Osteocyte (in vitro differentiated cells): ENCODE data around the gene KLK1. TPM values are rescaled to one million over a fixed set of nuclear protein-coding genes. Genes with fewer than 3 reads are reported as not detected.

ENCODE experiments used
- DNase-seq: peaks from one replicate; pipeline ENCODE4 v3.0.0; 2021; ENCODE audit warnings: mixed read lengths; ENCODE audit not compliant: unreplicated experiment; ENCODE audit errors: extremely low spot score
- H3K27ac Mint-ChIP-seq: one replicate; pipeline ENCODE4 v1.8.0; 2021; ENCODE audit warnings: mild to moderate bottlenecking, mixed read lengths; ENCODE audit not compliant: unreplicated experiment
- H3K27me3 Mint-ChIP-seq: one replicate; pipeline ENCODE4 v1.8.0; 2021; ENCODE audit warnings: mixed read lengths; ENCODE audit not compliant: unreplicated experiment
- H3K36me3 Mint-ChIP-seq: one replicate; pipeline ENCODE4 v1.8.0; 2021; ENCODE audit warnings: mixed read lengths; ENCODE audit not compliant: unreplicated experiment
- H3K4me1 Mint-ChIP-seq: one replicate; pipeline ENCODE4 v1.8.0; 2021; ENCODE audit warnings: mixed read lengths; ENCODE audit not compliant: unreplicated experiment
- H3K4me3 Mint-ChIP-seq: one replicate; pipeline ENCODE4 v1.8.0; 2021; ENCODE audit warnings: mild to moderate bottlenecking, moderate library complexity, mixed read lengths; ENCODE audit not compliant: unreplicated experiment
- H3K9me3 Mint-ChIP-seq: one replicate; pipeline ENCODE4 v1.8.0; 2021; ENCODE audit warnings: mixed read lengths; ENCODE audit not compliant: unreplicated experiment
- total RNA-seq: library from RNA; stranded (reverse); gene quantifications from 2 replicates; pipeline ENCODE4 v1.2.1, GENCODE V29; 2021
- TF ChIP-seq, protein P1 (sequence below): fragments of 200-600 bp; sonication (generic); IDR thresholded peaks from 2 replicates; pipeline ENCODE4 v1.5.0; 2021; ENCODE audit warnings: antibody characterized with exemption, mild to moderate bottlenecking, moderate library complexity

KLK1 gene
- total RNA-seq, 1 donor from 2014 or later = not detected

DNA sequence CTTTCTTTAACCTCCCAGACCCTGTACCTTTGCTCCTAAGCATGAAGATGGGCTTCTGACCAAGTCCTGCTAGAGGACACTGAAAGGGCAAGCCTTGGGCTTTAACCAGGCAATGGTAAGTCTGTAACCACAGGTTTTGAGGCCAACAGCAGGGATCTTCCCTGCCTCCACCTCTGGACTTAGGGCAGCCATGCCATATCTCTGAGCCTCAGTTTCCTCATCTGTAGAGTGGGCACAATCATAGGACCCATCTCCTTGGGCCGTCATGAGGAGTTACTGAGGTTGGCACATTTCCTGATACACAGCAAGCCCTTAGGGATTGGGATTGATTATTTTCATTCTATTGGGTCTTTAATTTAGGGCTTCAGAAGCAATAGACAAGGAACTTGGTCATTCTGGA is 14.7 kb downstream of the KLK1 start:
- no peak for DNase-seq
- Mint-ChIP-seq H3K27me3 (peaks cover 4% of the 10 kb centered on the region), H3K27ac (no peak overlapping the region), H3K9me3 (no peaks in the 10 kb centered on the region), H3K36me3 (no peaks in the 10 kb centered on the region), H3K4me3 (no peak overlapping the region), H3K4me1 (peaks cover 14% of the 10 kb centered on the region)
- TF ChIP-seq, protein P1, sequence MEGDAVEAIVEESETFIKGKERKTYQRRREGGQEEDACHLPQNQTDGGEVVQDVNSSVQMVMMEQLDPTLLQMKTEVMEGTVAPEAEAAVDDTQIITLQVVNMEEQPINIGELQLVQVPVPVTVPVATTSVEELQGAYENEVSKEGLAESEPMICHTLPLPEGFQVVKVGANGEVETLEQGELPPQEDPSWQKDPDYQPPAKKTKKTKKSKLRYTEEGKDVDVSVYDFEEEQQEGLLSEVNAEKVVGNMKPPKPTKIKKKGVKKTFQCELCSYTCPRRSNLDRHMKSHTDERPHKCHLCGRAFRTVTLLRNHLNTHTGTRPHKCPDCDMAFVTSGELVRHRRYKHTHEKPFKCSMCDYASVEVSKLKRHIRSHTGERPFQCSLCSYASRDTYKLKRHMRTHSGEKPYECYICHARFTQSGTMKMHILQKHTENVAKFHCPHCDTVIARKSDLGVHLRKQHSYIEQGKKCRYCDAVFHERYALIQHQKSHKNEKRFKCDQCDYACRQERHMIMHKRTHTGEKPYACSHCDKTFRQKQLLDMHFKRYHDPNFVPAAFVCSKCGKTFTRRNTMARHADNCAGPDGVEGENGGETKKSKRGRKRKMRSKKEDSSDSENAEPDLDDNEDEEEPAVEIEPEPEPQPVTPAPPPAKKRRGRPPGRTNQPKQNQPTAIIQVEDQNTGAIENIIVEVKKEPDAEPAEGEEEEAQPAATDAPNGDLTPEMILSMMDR = no peak

DNA sequence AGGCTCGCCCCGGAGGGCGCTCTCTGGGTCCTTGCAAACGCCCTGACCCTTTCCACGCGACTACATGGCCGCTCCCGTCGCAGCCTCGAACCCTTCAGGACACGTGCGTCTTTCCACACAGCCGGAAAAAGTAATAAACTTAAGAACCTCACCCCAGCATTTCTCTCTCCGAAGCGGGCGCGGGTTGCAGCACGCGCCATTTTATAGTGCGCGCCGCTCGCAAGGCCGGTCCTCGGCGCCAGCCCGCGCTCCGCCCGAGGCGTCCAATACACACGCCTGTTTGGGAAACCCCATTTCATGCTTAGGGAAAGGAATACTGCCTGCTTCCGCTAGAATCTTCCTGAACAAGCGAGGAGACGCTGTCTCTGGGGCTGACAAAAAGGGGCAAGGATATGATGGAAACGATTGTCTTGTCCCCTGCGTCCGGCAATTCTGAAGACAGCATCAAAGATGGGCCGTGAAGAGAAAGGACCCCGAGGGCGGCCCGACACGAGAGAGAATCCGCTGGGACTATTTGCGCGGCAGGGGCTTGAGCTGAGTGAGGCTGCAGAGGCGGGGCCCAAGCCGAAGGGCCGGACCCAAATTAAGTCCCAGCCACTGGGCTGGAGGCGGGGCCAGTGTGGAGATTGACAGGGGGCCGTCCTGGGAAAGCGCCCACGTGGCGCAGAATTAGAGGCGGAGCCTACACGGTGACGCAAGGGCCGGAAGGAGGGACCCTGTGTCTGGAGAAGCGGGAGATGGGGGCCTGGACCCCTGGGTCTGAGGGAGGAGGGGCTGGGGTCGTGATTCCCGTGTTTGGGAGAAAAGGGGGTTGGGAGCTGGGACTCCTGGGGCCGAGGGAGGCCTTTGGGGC is 18.9 kb downstream of the KLK1 start:
- no peaks in the 10 kb centered on the region for H3K9me3 Mint-ChIP-seq
- peaks cover 7% of the 10 kb centered on the region for H3K36me3 Mint-ChIP-seq
- H3K27me3 Mint-ChIP-seq = no peaks in the 10 kb centered on the region
- peak; percentile 99 for DNase-seq
- TF ChIP-seq, protein P1 = no peak
- H3K4me1 Mint-ChIP-seq = peaks cover 33% of the 10 kb centered on the region
- peak overlapping the region; percentile 96 for H3K4me3 Mint-ChIP-seq
- peak overlapping the region; percentile 100 for H3K27ac Mint-ChIP-seq

DNA sequence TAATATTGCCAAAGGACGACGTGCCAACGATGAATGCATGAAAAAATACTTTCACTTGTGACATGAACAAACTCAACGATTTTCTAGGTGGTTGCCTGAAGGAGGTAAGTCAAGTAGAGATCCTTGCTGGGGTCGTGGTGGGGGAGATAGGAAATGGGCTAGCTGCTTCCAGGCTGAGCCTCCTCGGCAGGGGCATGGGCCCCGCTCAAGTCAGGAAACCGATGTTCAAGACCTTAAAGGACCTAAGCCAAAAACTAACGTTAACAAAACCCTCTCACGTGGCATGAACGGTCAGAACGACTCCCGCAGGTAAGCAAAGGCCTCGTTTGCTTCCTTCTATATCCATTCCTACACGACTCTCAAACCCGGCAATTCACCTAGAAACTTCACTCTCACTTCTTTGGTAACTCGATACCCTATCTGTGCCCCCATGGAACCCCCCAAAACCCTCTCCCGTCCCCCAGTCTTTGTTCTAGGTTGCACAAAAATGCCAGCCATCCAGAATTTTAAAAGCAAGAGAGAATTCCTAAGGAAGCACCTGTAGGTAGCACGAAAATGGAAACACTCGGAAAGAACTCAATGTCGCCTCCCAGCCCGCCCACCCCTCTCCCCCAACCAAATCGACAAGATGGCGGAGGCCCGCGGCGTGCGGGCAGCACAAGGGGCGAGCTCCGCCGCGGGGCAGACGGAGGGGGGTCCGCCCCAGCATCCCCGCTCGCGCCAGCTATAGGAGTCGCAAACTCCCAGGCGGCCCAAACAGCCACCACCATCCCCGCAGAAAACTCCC is 19.8 kb downstream of the KLK1 start:
- TF ChIP-seq, protein P1 = no peak
- DNase-seq = no peak
- H3K4me1 Mint-ChIP-seq = peaks cover 33% of the 10 kb centered on the region

DNA sequence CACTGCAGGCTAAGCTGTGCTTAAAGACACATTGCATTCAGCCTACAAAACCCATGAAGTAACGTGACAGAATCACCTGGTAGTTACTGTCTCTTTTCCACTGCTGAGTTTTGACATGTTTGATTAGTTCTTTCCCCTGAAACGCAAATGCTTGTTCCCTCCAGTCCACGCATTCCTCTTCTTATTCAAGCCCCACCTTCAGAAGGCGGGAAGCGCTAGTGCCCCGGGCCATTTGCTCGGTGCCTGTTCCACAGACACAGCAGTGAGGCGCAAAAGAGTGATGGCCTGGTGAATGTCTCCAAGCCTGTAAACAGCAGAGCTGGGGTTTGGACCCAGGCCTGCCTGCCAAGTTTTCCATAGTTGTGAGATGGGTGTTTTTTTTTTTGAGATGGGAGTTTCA is 22.5 kb downstream of the KLK1 start:
- no peak for DNase-seq
- Mint-ChIP-seq H3K27ac (no peak overlapping the region), H3K27me3 (no peaks in the 10 kb centered on the region), H3K36me3 (peaks cover 13% of the 10 kb centered on the region), H3K4me3 (no peak overlapping the region), H3K4me1 (peaks cover 31% of the 10 kb centered on the region), H3K9me3 (no peaks in the 10 kb centered on the region)
- TF ChIP-seq, protein P1 = no peak

More for the DNA sequence above, 19.8 kb downstream of the KLK1 start:
- peak overlapping the region; percentile 96 for H3K4me3 Mint-ChIP-seq
- H3K27me3 Mint-ChIP-seq = no peaks in the 10 kb centered on the region
- peaks cover 7% of the 10 kb centered on the region for H3K36me3 Mint-ChIP-seq
- H3K9me3 Mint-ChIP-seq = no peaks in the 10 kb centered on the region
- peak overlapping the region; percentile 100 for H3K27ac Mint-ChIP-seq

DNA sequence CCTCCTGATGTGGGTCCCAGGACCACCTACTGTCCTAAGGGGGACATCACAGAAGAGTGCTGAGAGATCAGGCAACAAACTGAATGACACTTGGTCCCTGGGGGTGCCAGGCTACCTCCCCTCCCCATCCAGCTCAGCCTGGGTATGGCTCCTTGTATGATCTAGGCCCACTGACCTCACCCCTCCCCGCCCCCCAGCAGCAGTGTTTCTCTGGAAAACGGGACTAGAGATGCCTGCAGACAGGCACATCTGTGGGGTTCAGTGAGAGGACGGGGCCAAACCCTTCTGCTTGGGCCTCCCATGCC is 24.1 kb downstream of the KLK1 start:
- no peaks in the 10 kb centered on the region for H3K27me3 Mint-ChIP-seq
- no peaks in the 10 kb centered on the region for H3K9me3 Mint-ChIP-seq
- no peak overlapping the region for H3K4me3 Mint-ChIP-seq
- H3K4me1 Mint-ChIP-seq = peaks cover 22% of the 10 kb centered on the region
- peaks cover 13% of the 10 kb centered on the region for H3K36me3 Mint-ChIP-seq
- no peak for DNase-seq
- TF ChIP-seq, protein P1 = no peak
- H3K27ac Mint-ChIP-seq = no peak overlapping the region
